GM21515 (cell line): ENCODE data around the gene PRXL2B.

Experiments
- ATAC-seq: cut with Tn5 transposase; IDR thresholded peaks from one replicate; pipeline ENCODE4 v1.9.1; 2021; ENCODE audit not compliant: unreplicated experiment

The PRXL2B gene

DNA sequence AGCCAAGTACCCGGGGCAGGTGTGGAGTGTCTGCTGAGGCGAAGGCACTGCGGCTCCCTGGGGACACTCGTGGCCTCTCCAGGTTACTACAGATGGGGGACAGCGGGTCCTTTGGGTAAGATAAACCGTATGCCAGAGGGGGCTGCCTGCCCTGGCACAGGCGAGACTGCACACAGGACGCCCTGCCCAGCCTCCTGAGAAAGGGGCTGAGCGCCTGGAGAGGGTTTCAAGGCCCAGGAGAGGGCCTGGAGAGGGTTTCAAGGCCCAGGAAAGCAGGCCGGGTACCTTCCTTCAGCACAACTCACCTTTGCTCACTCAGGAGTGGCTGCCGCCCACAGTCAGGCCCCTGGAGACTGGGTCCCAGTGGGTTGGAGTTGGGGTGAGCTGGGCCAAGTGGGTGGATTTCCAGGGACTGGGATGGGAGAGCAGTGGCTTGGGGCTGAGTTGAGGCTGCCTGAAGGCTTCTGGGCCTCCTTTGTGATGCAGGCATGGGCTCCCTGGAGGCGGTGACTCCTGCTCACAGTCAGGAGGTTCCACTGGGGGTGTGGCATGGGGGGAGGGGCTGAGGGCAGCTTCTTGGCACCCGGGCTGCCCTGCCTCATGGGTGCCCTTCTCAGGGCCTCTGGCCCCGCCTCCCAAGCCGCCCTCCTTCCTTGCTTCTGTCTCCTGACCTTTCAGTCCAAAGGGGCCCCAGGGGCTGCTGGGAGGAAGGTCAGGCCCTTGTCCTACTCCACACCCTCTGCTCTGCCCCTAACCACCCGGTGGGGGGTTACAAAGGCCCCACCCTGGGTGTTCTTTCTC lies 46.2 kb downstream of the PRXL2B start, which contains the start of gene MMEL1:
MMEL1 (minus strand) TSS at position 456 of the 801 bp plus-strand sequence. CDS start 3,532 bp downstream, outside the sequence.
- ATAC-seq: no peak

DNA sequence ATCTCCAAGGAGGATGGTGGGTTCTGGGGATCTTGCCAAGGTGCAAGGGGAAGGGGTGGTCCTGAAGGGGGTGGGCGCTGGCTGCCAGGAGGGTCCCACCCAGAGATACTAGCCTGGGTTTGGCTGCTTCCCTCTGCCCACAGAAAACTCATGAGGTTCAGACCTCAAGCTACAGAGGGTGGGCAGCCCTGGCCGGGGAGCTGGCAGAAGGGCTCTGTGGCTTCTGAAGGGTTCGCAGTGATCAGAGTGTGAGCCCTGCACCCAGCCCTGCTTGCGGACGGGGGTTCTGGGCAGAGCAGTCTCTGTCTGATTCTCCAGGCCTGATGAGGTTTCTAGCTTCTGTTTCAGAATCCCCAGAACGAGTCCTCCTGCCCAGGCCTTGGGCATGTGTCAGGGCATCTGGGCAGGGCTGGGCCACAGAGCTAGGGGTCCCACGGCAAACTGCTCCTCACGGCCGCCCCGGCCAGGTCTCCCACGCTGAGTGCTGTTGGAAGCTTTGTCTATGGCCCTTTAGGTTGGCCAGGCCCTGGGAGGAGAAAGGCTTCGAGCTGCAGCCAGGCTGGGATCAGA lies 46.9 kb downstream of the PRXL2B start:
- ATAC-seq: no peak

DNA sequence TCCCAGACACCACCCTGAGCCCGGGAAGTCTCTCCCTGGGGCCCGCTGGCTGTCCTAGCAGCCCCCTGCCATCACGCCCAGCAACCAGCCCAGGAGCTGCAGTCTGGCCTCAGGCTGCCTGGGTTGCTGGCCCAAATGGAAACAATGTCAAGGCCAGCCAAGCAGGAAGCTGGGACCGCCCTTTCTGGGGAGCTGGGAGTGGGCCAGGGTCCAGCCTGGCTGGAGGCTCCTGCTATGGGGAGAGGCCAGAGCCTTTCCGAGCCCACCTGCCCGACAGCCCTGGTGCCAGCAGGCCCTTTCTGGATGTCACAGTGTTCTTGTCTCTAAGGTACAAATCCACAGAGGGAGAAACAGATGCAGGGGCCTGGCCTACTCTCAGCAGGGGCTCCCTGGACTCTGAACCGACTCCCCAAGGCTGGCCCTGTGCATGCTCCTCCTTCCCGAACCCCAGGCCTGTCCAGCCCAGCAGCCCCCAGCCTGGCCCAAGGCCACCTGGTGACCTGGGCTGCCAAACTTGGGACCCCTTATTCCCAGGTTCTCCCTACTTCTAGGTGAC lies 47.4 kb downstream of the PRXL2B start:
- ATAC-seq: no peak

DNA sequence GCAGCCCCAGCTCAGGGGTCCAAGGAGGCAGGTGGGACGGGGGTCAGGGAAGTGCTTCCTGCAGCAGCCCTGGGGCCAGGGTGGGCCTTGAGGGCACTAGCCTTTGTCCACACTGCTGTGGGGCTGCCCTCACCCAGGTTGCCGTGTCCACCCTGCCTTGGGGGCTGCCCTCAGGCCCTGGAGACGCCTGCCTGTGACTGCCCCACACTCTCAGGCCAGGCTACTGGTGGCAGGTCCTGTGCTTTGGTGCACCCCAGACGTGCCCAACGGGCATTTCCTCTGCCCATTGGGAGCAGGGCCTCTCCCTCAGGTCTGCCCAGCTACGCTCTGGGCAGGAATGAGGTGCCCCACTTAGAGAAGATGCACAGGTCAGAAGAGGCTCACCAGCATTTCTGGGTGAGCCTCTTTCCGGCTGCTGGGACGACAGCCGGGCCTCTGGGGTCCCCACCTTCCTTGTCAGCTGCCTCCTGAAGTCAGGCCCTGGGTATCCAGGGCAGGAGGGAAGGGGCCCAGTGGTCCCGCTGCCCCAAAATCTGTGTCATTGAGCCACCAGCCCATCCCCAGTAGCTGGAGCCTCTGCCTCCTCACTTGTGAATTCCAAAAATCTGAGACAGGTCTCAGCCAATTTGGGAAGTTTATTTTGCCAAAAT lies 48.9 kb downstream of the PRXL2B start:
- ATAC-seq: no peak

DNA sequence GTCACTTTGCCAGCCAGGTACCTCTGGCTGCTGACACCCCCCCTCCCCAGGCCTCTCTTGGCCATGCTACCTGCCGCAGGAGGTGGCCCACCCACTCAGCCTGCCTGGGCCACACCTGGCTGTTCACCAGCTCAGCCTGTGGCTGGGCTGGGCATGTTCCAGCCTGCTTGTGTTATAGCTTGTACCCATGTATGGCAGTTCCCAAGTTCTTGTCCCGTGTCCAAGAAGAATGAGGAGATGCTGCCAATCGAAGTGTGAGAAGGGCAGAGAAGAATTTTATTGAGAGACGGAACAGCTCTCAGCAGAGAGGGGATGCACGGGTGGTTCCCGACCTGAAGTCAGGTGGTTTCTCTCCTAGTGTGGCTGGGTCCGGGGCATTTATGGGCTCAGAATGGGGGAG lies 50.2 kb downstream of the PRXL2B start:
- no peak for ATAC-seq

DNA sequence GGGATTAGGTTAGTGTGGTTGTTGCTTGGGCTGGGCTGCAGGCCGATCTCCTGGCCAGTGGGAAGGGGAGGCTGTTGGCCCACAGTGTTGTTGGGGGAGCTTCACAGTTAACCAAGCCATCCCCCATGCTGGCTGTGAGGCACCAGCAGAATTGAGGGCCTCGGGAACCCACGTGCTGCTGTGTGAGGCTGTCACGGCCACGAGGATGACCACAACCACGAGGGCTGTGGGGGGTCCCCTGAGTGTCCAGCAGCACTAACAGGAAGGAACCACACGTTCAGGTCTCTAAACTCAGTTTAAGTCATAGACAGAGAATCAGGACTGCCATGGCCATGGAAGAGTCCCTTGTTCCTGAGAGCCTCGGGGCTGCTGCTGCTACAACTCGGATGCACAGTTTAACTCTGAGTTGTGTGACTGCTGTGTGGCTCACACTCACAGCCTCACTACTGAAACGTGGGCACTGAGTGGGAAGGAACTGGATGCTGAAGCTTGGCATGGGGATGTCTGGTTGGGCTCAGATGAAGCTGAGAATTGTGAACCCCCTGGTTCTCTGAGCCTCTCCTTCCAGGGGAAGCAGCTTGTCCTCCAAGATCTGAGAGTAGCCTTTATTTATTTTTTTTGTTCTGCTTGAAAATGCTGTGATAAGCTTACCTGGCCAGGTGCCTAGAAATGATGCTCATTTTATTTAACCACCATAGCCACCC lies 51.0 kb downstream of the PRXL2B start:
- no peak for ATAC-seq

DNA sequence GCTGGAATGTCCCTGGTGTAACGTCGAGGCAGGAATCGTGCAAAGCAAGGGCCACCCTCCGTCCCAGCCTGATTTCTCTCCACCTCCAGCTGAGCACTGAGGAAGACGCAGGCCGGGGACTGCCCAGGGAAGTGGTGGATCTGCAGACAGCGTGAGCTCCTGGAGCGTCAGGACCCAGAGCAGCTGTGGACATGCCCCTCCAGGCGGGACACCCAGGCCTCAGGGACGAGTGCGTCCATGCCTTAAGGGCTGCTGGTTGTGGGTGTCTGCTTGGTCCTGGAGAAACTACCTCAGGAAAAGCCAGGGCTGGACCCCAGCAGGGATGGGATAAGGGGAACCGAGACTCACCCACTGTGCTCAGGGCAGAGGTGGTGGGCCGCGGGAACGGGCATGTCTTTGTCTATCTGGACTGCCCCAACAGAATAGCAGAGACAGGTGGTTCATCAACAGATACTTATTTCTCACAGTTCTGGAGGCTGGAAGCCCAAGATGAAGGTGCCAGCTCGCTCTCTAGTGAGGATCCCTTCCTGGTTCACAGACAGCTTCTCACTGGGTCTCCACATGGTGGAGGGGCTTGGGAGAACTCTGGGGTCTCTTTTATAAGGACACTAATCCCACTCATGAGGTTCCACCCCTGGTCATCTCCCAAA lies 52.0 kb downstream of the PRXL2B start:
- no peak for ATAC-seq

DNA sequence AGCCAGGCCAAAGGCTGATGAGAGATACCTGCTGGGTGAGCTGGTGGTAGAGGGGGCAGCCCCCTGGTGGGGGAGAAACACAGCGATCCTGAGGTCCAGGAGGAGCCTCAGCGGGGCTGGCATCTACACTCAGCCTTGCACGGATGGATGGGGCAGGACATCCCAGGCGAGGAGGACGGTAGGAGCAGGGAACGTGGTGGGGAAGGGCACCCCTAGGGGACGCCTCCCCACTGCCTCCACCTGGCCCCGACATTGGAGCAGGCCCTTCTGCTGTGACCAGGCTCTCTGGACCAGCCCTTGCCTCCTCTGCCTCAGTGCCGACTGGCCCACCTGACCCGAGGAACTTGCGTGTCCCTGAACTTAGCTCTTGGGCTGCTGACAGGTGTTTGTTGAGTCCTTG lies 52.6 kb downstream of the PRXL2B start:
- no peak for ATAC-seq

DNA sequence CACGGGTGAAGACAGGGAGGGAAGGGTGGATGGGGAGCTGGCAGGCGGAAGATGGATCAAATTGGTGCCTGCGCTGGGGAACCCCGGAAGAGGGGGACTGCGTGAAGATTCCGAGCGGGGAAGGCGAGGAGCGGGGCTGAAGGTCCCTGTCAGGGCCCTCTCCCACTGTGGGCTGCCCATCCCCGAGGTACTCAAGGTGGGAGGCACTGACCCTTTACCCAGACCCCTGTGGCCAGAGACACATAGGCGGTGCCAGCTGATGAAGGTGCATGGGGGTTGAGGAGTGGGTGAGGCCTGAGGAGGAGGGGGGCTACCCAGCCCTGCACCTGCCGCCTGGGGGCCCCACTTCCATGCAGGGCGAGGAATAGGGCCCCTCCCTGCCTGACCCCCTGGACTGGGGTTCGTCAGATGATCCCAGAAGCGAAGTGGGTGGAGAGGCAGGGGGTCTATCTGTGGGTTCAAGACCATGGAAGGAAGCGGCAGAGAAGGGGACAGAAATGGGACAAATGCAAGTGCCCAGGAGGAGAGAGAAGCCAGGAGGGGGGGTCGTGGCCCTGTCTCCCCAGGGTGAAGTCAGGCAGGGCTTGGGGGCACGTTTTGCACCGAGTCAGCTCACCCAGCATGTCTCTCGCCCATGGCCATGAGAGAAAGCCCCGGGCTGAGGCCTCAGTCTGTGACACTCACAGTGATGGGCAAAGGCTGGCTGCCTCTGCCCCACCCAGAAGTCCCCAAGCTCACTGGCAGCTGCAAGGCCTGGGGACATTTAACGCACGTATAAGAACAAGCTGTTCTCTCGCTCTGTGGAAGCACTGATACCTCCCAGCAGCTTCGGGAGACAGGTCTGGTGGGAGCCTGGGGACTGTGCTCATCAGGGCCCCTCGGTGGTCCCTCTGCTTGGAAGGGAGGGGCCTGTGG lies 53.3 kb downstream of the PRXL2B start:
- no peak for ATAC-seq

DNA sequence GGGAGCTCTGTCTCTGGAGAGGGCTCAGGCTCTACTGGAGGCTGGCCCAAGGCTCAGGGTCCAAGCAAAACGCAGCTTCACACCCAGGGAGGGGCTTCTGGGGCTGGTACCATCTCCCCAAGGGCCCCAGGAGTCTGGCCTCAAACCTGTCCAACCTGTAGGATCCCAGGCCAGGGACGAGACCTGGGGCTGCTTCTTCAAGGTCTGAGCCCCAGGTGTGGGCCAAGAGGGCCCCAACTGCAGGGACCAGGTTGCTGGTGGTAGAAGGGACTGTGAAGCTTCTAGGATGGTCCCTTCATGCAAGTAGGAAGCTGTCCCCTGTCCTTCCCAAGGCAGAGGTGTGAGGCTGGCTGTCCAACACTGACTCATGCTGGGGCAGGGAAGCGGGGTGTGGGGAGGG lies 54.0 kb downstream of the PRXL2B start:
- ATAC-seq: no peak
